Fibroblast of lung (primary cell): Measurements from ENCODE around the gene OR2V1. TPM values are rescaled to one million over a fixed set of nuclear protein-coding genes. Genes with fewer than 3 reads are reported as not detected.
A peak's percentile ranks its signal among the peaks of the same experiment; 100 is the strongest.
"Not testable (repeated sequence)": the region's sequence is repeated elsewhere in the genome, so short reads cannot be mapped to it uniquely, and the experiment has no call there.

ENCODE experiments used
- DNase-seq, 2 donors: peaks; one replicate each; pipeline versions ENCODE4 v3.0.0 to v3.0.0-alpha.2; 2010; ENCODE audit warnings: low read depth in 2 of 2
- H2AFZ ChIP-seq: 2 replicates; pipeline ENCODE4 v1.5.1; 2012; ENCODE audit warnings: low read length, control low read depth, inconsistent platforms
- H3K27ac ChIP-seq: 2 replicates; pipeline ENCODE4 v1.5.1; 2011; ENCODE audit warnings: low read length, control low read depth; ENCODE audit not compliant: insufficient read depth
- H3K27me3 ChIP-seq: 2 replicates; pipeline ENCODE4 v1.5.1; 2011; ENCODE audit warnings: mild to moderate bottlenecking, low read length; ENCODE audit not compliant: control insufficient read depth, insufficient read depth
- H3K36me3 ChIP-seq: 2 replicates; pipeline ENCODE4 v1.5.1; 2011; ENCODE audit warnings: low read length; ENCODE audit not compliant: control insufficient read depth, insufficient read depth
- H3K4me1 ChIP-seq: 2 replicates; pipeline ENCODE4 v1.5.1; 2011; ENCODE audit warnings: low read length; ENCODE audit not compliant: control insufficient read depth, insufficient read depth; ENCODE audit errors: extremely low read depth
- H3K4me2 ChIP-seq: 2 replicates; pipeline ENCODE4 v1.5.1; 2011; ENCODE audit warnings: low read length, control low read depth; ENCODE audit not compliant: insufficient read depth; ENCODE audit errors: extremely low read depth
- H3K4me3 ChIP-seq, 4 experiments: fragments of 200-600 bp in 1 of 4; sonication (generic) in 1 of 4; replicated peaks in 1 of 4; 2 replicates each; pipeline ENCODE4 v1.5.1; 2011 to 2016; ENCODE audit warnings: low read length in 4 of 4, low read depth in 3 of 4, mild to moderate bottlenecking in 3 of 4, control low read depth in 2 of 4, inconsistent platforms in 1 of 4, mixed read lengths in 1 of 4; ENCODE audit not compliant: insufficient read depth in 1 of 4; ENCODE audit errors: control extremely low read depth in 1 of 4
- H3K79me2 ChIP-seq: 2 replicates; pipeline ENCODE4 v1.5.1; 2012; ENCODE audit warnings: mild to moderate bottlenecking, low read length, inconsistent platforms; ENCODE audit not compliant: control insufficient read depth, insufficient read depth
- H3K9ac ChIP-seq: 2 replicates; pipeline ENCODE4 v1.5.1; 2011; ENCODE audit warnings: mild to moderate bottlenecking, low read length, control low read depth; ENCODE audit not compliant: insufficient read depth
- H3K9me3 ChIP-seq: 2 replicates; pipeline ENCODE4 v1.5.1; 2012; ENCODE audit warnings: low read depth, low read length; ENCODE audit not compliant: control insufficient read depth, insufficient read depth
- H4K20me1 ChIP-seq: 2 replicates; pipeline ENCODE4 v1.5.1; 2011; ENCODE audit warnings: low read length; ENCODE audit not compliant: control insufficient read depth, insufficient read depth; ENCODE audit errors: extremely low read depth
- EZH2 ChIP-seq: IDR thresholded peaks from 2 replicates; pipeline ENCODE4 v1.5.1; 2012; ENCODE audit warnings: low read length, control low read depth, mild to moderate bottlenecking; ENCODE audit errors: missing control alignments
- polyA plus RNA-seq, 2 donors: library from polyadenylated mRNA; depleted of rRNA in 1 of 2; stranded (reverse) in 1 of 2; unstranded in 1 of 2; fragments of >200 nt; gene quantifications; 2 replicates each; pipeline ENCODE4 v1.2.1, GENCODE V29; 2011 to 2012; ENCODE audit warnings: missing spikeins in 1 of 2
- total RNA-seq: library from RNA; depleted of rRNA; stranded (reverse); fragments of >200 nt; gene quantifications from 2 replicates; pipeline ENCODE4 v1.2.1, GENCODE V29; 2014
- TF ChIP-seq, protein P1 (sequence below), 2 donors: IDR thresholded peaks in 1 of 2; conservative IDR thresholded peaks in 1 of 2; 1 replicate in 1 of 2; 2 replicates in 1 of 2; pipeline ENCODE4 v1.5.1; 2011 to 2012; ENCODE audit warnings: low read length in 2 of 2, control low read depth in 1 of 2, inconsistent platforms in 1 of 2, low read depth in 1 of 2, mild to moderate bottlenecking in 1 of 2

Gene OR2V1
- total and polyA plus RNA-seq, 2 donors (not counting 1 experiment from before 2014, with no cell fraction given), result not detected

DNA sequence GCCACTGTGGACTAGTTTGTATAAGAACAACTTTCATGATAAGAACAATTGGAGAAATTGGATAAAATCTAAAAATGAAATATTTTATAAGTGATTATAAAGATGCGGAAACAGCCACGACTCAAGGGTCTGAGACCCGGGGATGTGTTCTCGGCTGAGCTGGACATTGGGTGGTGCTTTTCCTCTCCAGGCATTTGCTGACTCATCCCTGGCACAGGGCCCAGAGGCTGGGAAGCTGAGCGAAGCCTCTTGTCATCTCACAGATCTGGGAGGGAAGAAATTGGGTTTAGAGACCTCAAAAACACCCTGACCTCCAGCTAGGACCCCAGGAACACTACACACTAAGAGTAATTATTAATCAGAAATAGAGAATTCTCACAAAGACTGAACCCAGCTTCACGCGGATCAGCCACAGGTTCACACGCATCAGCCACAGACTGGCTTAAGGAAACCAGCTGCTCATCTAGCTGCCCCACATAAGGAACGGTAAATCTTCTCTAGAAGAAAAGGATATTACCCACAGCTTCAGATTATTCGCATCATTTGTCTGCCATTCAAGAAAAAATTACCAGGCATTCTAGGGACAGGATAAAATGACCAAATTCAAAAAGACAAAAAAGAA lies 2.8 kb upstream of the OR2V1 start:
- peak; percentile 60 to 86 for DNase-seq
- Histone ChIP-seq H3K4me2 (no peak overlapping the region), H3K9ac (no peak overlapping the region), H3K27me3 (peaks cover 3% of the 10 kb centered on the region), H3K36me3 (no peaks in the 10 kb centered on the region), H4K20me1 (no peaks in the 10 kb centered on the region), H3K79me2 (no peaks in the 10 kb centered on the region), H3K4me3 (no peak overlapping the region), H3K9me3 (no peaks in the 10 kb centered on the region), H3K27ac (no peak overlapping the region), H3K4me1 (peaks cover 2% of the 10 kb centered on the region), H2AFZ (no peak overlapping the region)
- no peak for TF ChIP-seq EZH2
- TF ChIP-seq, protein P1, sequence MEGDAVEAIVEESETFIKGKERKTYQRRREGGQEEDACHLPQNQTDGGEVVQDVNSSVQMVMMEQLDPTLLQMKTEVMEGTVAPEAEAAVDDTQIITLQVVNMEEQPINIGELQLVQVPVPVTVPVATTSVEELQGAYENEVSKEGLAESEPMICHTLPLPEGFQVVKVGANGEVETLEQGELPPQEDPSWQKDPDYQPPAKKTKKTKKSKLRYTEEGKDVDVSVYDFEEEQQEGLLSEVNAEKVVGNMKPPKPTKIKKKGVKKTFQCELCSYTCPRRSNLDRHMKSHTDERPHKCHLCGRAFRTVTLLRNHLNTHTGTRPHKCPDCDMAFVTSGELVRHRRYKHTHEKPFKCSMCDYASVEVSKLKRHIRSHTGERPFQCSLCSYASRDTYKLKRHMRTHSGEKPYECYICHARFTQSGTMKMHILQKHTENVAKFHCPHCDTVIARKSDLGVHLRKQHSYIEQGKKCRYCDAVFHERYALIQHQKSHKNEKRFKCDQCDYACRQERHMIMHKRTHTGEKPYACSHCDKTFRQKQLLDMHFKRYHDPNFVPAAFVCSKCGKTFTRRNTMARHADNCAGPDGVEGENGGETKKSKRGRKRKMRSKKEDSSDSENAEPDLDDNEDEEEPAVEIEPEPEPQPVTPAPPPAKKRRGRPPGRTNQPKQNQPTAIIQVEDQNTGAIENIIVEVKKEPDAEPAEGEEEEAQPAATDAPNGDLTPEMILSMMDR (conservative IDR thresholded peaks at IDR 0.05 in 1 of 2, IDR thresholded peaks at IDR 0.05 in 1 of 2; ENCODE audit: low read depth in 1 of 2, low read length in 2 of 2), result no peak

DNA sequence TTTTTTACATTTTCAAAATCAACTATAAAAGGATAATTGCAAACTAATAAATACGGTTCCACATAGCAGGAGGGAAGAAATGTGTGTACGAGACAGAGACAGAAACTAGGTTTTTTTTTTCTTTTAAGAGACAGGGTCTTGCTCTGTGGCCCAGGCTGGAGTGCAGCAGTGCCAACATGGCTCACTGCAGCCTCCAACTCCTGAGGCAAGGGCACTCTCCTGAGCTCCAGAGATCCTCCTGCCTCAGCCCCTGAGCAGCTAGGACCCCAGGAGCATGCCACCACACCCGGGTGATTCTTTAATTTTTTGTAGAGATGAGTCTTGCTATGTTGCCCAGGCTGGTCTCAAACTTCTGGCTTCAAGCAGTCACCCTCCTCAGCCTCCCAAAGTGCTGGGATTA lies 2.1 kb upstream of the OR2V1 start:
- H2AFZ ChIP-seq, result no peak overlapping the region
- H3K4me1 ChIP-seq, result peaks cover 2% of the 10 kb centered on the region
- TF ChIP-seq, protein P1 (conservative IDR thresholded peaks at IDR 0.05 in 1 of 2, IDR thresholded peaks at IDR 0.05 in 1 of 2; ENCODE audit: low read depth in 1 of 2, low read length in 2 of 2), result no peak
- TF ChIP-seq EZH2, result no peak
- H3K36me3 ChIP-seq, result no peaks in the 10 kb centered on the region
- no peaks in the 10 kb centered on the region for H3K9me3 ChIP-seq
- H3K4me2 ChIP-seq, result no peak overlapping the region
- H3K9ac ChIP-seq, result no peak overlapping the region
- peaks cover 3% of the 10 kb centered on the region for H3K27me3 ChIP-seq
- no peak overlapping the region for H3K4me3 ChIP-seq
- H4K20me1 ChIP-seq, result no peaks in the 10 kb centered on the region
- no peak for DNase-seq
- H3K27ac ChIP-seq, result no peak overlapping the region
- no peaks in the 10 kb centered on the region for H3K79me2 ChIP-seq

DNA sequence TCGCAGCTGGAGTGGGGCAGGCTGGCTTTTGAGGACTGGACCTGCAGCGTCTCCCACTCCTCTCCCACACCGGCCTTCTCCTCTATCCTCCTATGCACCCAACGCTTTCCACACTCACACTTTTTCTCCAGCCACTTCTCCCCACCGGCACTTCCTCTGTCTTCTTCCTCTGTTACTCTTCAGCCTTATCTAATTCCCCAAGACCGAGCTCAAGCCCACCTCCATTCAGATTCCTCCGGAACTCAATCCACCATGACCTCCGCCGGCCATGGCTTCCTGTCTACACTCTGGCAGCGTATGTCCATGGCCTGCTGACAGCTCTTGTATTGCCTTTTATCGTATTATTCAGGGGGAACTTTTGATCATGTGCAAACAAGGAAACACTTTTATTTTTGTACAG lies 545 bp upstream of the OR2V1 start:
- TF ChIP-seq EZH2, result no peak
- TF ChIP-seq, protein P1 (conservative IDR thresholded peaks at IDR 0.05 in 1 of 2, IDR thresholded peaks at IDR 0.05 in 1 of 2; ENCODE audit: low read depth in 1 of 2, low read length in 2 of 2), result no peak
- no peak overlapping the region for H3K9ac ChIP-seq
- H2AFZ ChIP-seq, result no peak overlapping the region

DNA sequence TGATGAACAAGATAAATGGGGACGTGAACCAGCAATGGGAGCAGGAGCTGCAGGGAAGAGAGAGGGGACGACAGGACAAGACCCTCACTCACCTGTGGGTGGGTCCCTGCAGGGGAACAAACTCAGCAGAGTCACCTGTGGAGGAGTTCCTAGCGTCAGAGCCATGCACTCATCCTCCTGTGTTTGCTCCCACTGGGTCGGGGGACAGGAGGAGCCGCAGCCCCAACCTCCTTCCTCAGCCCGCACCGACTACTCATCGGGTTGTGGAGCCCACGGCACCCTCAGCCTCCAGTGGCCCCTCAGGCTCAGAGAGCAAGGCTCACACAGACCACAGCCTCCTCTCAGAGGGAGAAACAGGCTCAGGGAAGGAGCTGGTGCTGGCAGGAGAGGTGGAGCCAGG lies 888 bp downstream of the OR2V1 start:
- not testable (repeated sequence) for H3K36me3 ChIP-seq, H3K9ac ChIP-seq, H4K20me1 ChIP-seq, H3K4me1 ChIP-seq, H3K27ac ChIP-seq, H3K27me3 ChIP-seq, H3K4me3 ChIP-seq, H3K9me3 ChIP-seq, H3K4me2 ChIP-seq, H2AFZ ChIP-seq, DNase-seq, H3K79me2 ChIP-seq

More for the DNA sequence above, 545 bp upstream of the OR2V1 start:
- DNase-seq, result no peak
- H3K36me3 ChIP-seq, result no peaks in the 10 kb centered on the region
- H3K4me2 ChIP-seq, result no peak overlapping the region
- peaks cover 3% of the 10 kb centered on the region for H3K27me3 ChIP-seq
- no peaks in the 10 kb centered on the region for H3K9me3 ChIP-seq
- H3K79me2 ChIP-seq, result no peaks in the 10 kb centered on the region
- no peak overlapping the region for H3K27ac ChIP-seq
- no peak overlapping the region for H3K4me3 ChIP-seq
- H3K4me1 ChIP-seq, result peaks cover 2% of the 10 kb centered on the region
- H4K20me1 ChIP-seq, result no peaks in the 10 kb centered on the region
